Measurements from ENCODE around the gene SLC29A2.

SLC29A2 gene

DNA sequence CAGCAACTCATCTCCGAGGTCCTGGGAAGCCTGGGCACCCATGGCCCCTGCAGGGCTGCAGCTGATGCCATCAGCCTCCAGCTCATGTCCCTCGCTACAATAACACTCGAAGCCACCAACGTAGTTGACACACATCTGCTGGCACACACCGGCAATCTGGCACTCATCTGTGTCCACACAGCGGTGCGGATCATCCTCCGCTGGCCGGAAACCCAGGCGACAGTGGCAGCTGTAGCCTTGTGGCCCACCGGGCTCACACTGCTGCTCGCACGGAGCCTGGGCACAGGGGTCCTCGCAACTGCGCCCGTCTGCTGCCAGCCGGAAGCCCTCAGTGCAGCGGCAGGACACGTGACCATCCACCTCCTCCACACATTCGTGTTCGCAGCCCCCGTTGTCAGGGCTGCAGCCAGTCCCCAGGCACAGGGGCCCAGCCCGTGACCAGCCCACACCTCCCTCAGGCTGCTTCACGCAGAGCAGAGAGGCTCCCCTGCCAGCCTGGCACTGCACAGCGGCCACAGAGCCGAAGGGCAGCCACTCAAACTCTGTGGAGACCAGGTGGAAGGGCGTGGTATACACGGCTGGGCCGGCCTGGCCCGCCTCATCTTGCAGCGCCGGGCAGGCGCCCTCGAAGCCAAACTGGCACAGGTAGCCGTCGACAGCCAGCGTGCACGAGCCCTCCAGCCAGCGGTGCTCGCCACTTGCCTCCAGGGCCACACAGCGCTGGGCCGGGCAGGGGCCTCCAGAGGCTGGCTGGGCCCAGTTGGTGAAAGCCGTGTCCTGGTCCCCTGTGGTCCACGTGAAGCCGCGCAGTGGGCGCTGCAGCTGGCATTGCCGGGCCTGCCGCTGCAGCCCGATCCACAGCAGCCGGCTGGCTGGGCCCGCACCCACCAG, 55.4 kb downstream of the SLC29A2 start:
- DNase-seq, result no peak

DNA sequence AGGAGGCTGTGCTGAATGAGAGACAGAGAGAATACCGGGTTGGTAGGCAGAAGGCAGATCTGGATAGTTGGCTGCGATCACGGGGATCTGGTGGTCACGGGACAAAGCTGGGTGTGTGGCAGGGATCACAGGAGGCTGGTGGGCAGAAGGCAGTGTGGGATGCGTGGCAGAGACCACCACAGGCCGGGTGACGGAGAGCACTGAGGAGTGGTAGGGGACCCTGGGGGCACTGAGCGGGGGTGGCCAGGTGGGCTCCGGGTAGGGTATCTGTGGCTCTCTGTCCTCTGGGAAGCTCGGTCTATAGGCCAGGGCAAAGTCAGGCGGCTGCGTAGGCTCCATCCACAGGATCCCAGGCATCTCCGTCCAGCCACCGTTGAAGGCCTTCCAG, 56.1 kb downstream of the SLC29A2 start:
- no peak for DNase-seq

DNA sequence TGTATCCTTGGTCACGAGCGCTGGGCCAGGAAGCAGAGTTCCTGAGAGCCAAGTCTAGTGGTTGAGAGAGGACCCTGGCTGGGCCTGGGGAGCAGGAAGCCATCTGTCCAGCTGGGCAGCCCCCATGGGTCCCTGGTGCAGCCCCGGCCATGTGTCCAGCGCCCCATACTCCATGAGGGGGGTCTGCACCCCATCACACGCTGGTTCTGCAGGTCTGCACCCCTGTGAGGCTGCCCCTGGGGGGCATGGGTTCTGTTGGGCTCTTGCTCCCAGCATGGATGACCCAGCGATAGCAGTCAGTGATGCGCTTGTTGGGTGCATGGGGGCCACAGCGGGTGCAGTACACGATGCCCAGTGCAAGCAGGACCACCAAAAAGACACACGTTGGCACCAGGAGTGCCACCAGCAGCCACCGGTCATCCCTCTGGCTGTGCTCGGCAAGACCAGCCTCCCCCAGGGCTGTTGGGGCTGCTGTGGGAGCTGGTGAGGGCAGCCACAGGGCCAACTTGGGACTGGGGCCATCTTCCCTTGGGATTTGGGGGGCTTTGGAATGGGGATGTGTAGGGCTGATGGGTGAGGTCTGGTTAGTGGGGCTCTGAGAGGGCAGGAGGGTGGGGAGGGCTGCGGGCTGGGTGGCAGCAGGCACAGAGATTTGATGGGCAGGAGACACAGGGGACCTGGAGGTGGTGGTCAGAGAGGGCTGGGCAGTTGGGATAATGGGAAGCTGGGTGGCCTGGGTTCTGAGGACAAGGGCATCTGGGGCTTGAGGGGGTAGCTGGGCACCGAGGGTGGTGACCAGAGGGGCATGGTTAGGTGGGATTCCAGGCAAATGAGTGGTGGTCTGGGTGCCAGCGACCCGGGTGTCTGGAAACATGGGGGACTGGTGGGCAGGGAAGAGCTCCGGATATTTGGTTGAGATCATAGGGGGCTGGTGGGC, 56.7 kb downstream of the SLC29A2 start:
- DNase-seq, result no peak

DNA sequence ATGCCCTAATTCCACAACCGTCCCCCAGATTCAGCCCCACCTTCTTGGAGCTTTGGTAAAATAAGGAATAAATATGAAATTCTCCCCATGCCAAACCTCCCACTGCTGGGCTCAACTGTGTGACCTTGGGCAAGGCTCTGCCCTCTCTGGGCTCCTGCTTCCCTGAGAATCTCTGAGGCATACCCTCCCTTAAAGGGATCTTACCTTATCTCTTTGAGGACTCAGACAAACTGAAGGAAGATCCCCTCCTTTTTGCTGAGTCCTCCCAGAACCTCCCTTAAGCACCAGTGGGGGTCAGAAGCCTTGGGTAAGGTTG, 57.4 kb downstream of the SLC29A2 start:
- no peak for DNase-seq

DNA sequence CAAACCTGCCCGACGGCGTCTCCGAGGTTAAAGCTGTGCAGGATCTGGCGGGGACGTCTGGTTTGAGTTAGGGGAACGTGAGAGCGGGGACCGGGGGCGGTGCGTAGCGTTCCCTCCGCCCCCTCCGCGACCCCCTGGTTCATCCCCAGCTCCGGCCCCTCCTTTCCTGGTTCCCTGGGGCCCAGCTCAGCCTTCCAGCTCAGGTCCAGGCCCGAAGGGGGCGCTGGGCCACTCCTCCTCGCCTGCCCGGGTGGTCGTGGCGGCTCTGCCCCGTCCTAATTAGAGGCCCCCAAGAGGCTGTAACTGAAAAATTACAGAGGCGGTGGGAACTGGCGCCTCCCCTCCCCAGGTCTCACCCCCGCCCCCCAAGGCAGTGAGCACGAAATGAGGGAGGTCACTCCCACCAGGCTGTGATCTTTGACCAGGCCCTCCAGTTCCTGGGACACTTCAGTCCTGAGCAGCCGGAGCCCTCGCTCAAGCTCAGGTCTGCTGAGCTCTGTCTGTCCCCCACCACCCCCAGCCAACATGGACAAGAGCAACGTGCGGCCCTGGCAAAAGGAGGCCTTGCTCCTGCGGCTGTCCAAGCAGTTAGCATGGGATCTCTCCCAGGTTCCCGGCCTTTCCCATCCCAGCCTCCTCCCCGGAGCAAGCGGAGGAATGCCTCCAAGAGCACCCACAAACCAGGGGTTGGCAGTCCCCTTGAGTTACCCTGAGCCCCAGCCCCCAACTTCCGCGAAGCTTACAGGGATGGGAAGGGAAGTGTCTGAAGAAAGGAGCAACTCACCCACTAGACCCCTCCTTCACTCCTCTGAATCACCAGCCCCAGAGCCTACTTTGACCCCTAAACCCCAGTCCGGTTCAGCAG, 58.0 kb downstream of the SLC29A2 start:
- DNase-seq, result no peak

DNA sequence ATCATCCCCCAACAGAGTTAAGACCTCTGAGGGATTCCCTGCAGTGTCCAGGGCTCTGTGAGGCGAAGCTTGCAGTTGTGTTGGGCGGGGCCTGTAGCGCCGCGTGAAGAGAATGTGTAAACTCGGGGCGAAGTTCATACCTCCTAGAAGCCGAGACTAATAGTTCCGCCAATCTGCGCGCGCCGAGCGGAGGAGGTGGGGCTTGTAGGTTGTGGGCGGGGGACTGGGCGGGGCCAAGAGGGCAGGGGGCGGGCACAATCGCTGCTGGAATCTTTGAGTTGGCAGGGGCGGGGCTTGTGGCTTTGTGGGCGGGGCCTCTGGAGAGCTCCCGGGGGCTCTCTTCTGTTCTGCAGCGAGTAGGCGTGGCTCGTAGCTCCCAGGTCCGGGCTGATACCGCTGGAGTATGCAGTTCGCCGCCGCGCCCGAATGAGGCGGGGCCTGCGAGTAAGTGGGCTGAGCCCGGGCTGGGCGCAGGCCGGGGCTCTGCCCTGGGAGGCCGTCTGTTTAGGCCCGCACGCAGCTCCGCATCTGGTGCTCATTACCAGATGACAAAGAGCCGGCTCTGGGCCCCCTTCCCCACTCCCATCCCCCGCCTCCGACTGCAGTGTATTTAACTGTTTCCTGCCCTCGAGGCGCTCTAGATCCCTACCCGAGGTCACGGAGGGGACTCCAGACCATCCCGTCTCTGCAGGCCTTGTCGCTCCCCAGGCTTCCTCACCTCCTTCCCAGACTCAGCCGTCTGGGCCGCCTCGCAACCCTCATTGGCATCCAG, 58.8 kb downstream of the SLC29A2 start:
- DNase-seq, result peak; percentile 98 to 99

Data from CD4-positive, alpha-beta T cell treated with Interleukin-4 for 1 hour (primary cell).